ENCODE data around the gene SHMT2. TPM values are rescaled to one million over a fixed set of nuclear protein-coding genes. Genes with fewer than 3 reads are reported as not detected.

The SHMT2 gene
- total RNA-seq, 1 donor from 2014 or later, result 78.7 TPM

GRCh38 chr12:57199191-57199590, 30.3 kb upstream of the SHMT2 start:
- no peaks in the 10 kb centered on the region for H3K9me3 Mint-ChIP-seq

GRCh38 chr12:57200497-57200896, 29.0 kb upstream of the SHMT2 start:
- Mint-ChIP-seq H3K4me1 (no peaks in the 10 kb centered on the region), H3K27ac (no peak overlapping the region), H3K4me3 (no peak overlapping the region), H3K9me3 (no peaks in the 10 kb centered on the region), H3K36me3 (peaks cover 41% of the 10 kb centered on the region), H3K27me3 (ENCODE audit: low read depth) (no peaks in the 10 kb centered on the region)
- TF ChIP-seq CTCF (IDR thresholded peaks at IDR 0.05; ENCODE audit: unreplicated experiment), result no peak
- no peak for DNase-seq (ENCODE audit: low spot score in 2 of 2, unreplicated experiment in 2 of 2)

More at GRCh38 chr12:57199191-57199590, 30.3 kb upstream of the SHMT2 start:
- H3K27me3 Mint-ChIP-seq (ENCODE audit: low read depth), result no peaks in the 10 kb centered on the region
- peaks cover 47% of the 10 kb centered on the region for H3K36me3 Mint-ChIP-seq
- TF ChIP-seq CTCF (IDR thresholded peaks at IDR 0.05; ENCODE audit: unreplicated experiment), result no peak
- no peaks in the 10 kb centered on the region for H3K4me1 Mint-ChIP-seq
- no peak overlapping the region for H3K4me3 Mint-ChIP-seq
- no peak for DNase-seq (ENCODE audit: low spot score in 2 of 2, unreplicated experiment in 2 of 2)
- no peak overlapping the region for H3K27ac Mint-ChIP-seq

- H3K4me3 Mint-ChIP-seq, result no peak overlapping the region
- no peaks in the 10 kb centered on the region for H3K27me3 Mint-ChIP-seq (ENCODE audit: low read depth)
- TF ChIP-seq CTCF (IDR thresholded peaks at IDR 0.05; ENCODE audit: unreplicated experiment), result no peak
- H3K36me3 Mint-ChIP-seq, result peaks cover 35% of the 10 kb centered on the region
- H3K4me1 Mint-ChIP-seq, result no peaks in the 10 kb centered on the region
- no peaks in the 10 kb centered on the region for H3K9me3 Mint-ChIP-seq
- DNase-seq (ENCODE audit: low spot score in 2 of 2, unreplicated experiment in 2 of 2), result no peak
- no peak overlapping the region for H3K27ac Mint-ChIP-seq
Measured at GRCh38 chr12:57201219-57201618, 28.3 kb upstream of the SHMT2 start.

- no peak for DNase-seq (ENCODE audit: low spot score in 2 of 2, unreplicated experiment in 2 of 2)
- H3K27me3 Mint-ChIP-seq (ENCODE audit: low read depth), result no peaks in the 10 kb centered on the region
- H3K9me3 Mint-ChIP-seq, result no peaks in the 10 kb centered on the region
- H3K27ac Mint-ChIP-seq, result no peak overlapping the region
- H3K4me1 Mint-ChIP-seq, result no peaks in the 10 kb centered on the region
- H3K36me3 Mint-ChIP-seq, result peaks cover 31% of the 10 kb centered on the region
- TF ChIP-seq CTCF (IDR thresholded peaks at IDR 0.05; ENCODE audit: unreplicated experiment), result no peak
- no peak overlapping the region for H3K4me3 Mint-ChIP-seq
Measured at GRCh38 chr12:57201631-57202030, 27.9 kb upstream of the SHMT2 start.

GRCh38 chr12:57202321-57202720, 27.2 kb upstream of the SHMT2 start:
- DNase-seq (ENCODE audit: low spot score in 2 of 2, unreplicated experiment in 2 of 2), result no peak
- H3K27me3 Mint-ChIP-seq (ENCODE audit: low read depth), result no peaks in the 10 kb centered on the region
- H3K36me3 Mint-ChIP-seq, result peaks cover 31% of the 10 kb centered on the region
- no peak overlapping the region for H3K4me3 Mint-ChIP-seq
- H3K27ac Mint-ChIP-seq, result no peak overlapping the region
- H3K9me3 Mint-ChIP-seq, result no peaks in the 10 kb centered on the region
- TF ChIP-seq CTCF (IDR thresholded peaks at IDR 0.05; ENCODE audit: unreplicated experiment), result no peak
- H3K4me1 Mint-ChIP-seq, result no peaks in the 10 kb centered on the region

- TF ChIP-seq CTCF (IDR thresholded peaks at IDR 0.05; ENCODE audit: unreplicated experiment), result no peak
- Mint-ChIP-seq H3K36me3 (peaks cover 28% of the 10 kb centered on the region), H3K4me3 (no peak overlapping the region), H3K27me3 (ENCODE audit: low read depth) (no peaks in the 10 kb centered on the region), H3K27ac (no peak overlapping the region), H3K4me1 (no peaks in the 10 kb centered on the region), H3K9me3 (no peaks in the 10 kb centered on the region)
- DNase-seq (ENCODE audit: low spot score in 2 of 2, unreplicated experiment in 2 of 2), result no peak
Measured at GRCh38 chr12:57203201-57203600, 26.3 kb upstream of the SHMT2 start.
